Measurements from ENCODE around the gene TRAF7. TPM values are rescaled to one million over a fixed set of nuclear protein-coding genes. Genes with fewer than 3 reads are reported as not detected.

Gene TRAF7
- total RNA-seq, 4 donors from 2014 or later, result 19.1 to 45.0 (median 31.1) TPM

DNA sequence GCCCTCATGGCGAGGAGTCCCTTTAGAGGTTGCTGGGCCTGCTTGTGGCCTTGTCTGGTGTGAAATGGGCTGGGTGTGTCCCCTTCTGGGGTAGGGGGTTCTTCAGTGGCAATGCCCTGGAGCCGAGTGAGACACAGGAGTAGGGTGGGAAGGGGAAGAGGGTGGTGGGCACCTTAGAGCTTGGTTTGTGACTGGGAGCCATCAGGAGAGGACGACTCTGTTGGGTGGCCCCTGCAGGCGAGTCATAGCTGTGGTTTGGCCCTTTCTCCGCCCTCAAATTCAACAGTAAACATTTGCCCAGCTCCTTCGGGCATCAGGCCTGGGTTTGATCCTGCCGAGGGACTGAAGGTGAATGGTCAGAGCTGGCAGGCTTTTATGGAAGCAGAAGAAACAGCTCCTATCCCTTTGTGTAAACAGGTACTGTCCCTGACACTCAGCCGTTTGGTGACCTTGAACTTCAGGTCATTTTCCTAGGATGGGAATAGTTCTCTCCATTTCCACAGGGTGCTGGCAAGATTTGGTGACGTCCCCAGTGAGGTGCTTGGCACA lies 70.7 kb downstream of the TRAF7 start:
- TF ChIP-seq, protein P1, sequence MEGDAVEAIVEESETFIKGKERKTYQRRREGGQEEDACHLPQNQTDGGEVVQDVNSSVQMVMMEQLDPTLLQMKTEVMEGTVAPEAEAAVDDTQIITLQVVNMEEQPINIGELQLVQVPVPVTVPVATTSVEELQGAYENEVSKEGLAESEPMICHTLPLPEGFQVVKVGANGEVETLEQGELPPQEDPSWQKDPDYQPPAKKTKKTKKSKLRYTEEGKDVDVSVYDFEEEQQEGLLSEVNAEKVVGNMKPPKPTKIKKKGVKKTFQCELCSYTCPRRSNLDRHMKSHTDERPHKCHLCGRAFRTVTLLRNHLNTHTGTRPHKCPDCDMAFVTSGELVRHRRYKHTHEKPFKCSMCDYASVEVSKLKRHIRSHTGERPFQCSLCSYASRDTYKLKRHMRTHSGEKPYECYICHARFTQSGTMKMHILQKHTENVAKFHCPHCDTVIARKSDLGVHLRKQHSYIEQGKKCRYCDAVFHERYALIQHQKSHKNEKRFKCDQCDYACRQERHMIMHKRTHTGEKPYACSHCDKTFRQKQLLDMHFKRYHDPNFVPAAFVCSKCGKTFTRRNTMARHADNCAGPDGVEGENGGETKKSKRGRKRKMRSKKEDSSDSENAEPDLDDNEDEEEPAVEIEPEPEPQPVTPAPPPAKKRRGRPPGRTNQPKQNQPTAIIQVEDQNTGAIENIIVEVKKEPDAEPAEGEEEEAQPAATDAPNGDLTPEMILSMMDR (IDR thresholded peaks at IDR 0.05; ENCODE audit: low read depth), result no peak

- TF ChIP-seq, protein P1 (IDR thresholded peaks at IDR 0.05; ENCODE audit: low read depth), result no peak
Measured at GRCh38 chr16:2226918-2227317, 71.3 kb downstream of the TRAF7 start.

Small RNA genes within 50 kb of the gene (small RNA-seq; reads per million reads assigned to genes)
- gene MIR3180-5, result not detected
- not detected for gene MIR4516
- gene RF00019, result 0.49 reads per million
- gene SNORD60, result not detected

Other genes starting within 250 kb of the TRAF7 start
- not detected for gene HS3ST6, start 237.4 kb upstream of the TRAF7 start, total RNA-seq
- gene MSRB1, start 212.6 kb upstream of the TRAF7 start, total RNA-seq, result 10 to 100 TPM; 11.2 to 30.0 (median 18.1) TPM
- not detected for gene RPL3L, start 201.1 kb upstream of the TRAF7 start, total RNA-seq
- 100 to 1,000 TPM; 120 to 198 (median 186) TPM for gene NDUFB10, start 196.2 kb upstream of the TRAF7 start, total RNA-seq
- 1,000 to 10,000 TPM; 1,492 to 1,850 (median 1,797) TPM for gene RPS2, start 191.0 kb upstream of the TRAF7 start, total RNA-seq
- not detected for gene RNF151, start 188.9 kb upstream of the TRAF7 start, total RNA-seq
- gene TBL3, start 183.7 kb upstream of the TRAF7 start, total RNA-seq, result 10 to 100 TPM; 20.9 to 30.6 (median 26.6) TPM
- not detected for gene NOXO1, start 174.3 kb upstream of the TRAF7 start, total RNA-seq
- gene GFER, start 171.6 kb upstream of the TRAF7 start, total RNA-seq, result 10 to 100 TPM in 3 of 4 donors, 1 to 10 TPM in 1; 9.1 to 17.4 (median 16.1) TPM
- not detected for gene SYNGR3, start 165.8 kb upstream of the TRAF7 start, total RNA-seq
- 10 to 100 TPM; 13.9 to 45.0 (median 15.0) TPM for gene ZNF598, start 146.0 kb upstream of the TRAF7 start, total RNA-seq
- gene NPW, start 136.0 kb upstream of the TRAF7 start, total RNA-seq, result not detected
- 100 to 1,000 TPM in 1 of 4 donors, 10 to 100 TPM in 3; 15.1 to 140 (median 48.9) TPM for gene NHERF2, start 128.9 kb upstream of the TRAF7 start, total RNA-seq
- gene NTHL1, start 107.9 kb upstream of the TRAF7 start, total RNA-seq, result 10 to 100 TPM in 2 of 4 donors, 1 to 10 TPM in 2; 6.5 to 21.7 (median 12.0) TPM
- 100 to 1,000 TPM in 1 of 4 donors, 10 to 100 TPM in 3; 31.1 to 110 (median 50.2) TPM for gene TSC2, start 107.8 kb upstream of the TRAF7 start, total RNA-seq
- 100 to 1,000 TPM in 2 of 4 donors, 10 to 100 TPM in 2; 40.1 to 318 (median 76.1) TPM for gene PKD1, start 19.9 kb upstream of the TRAF7 start, total RNA-seq
- gene RAB26, start 7.2 kb upstream of the TRAF7 start, total RNA-seq, result 1 to 10 TPM in 1 of 4 donors, not detected in 3; 3.0 TPM
- gene CASKIN1, start 40.8 kb downstream of the TRAF7 start, total RNA-seq, result not detected
- 10 to 100 TPM; 29.3 to 58.8 (median 38.0) TPM for gene MLST8, start 49.7 kb downstream of the TRAF7 start, total RNA-seq
- gene BRICD5, start 55.1 kb downstream of the TRAF7 start, total RNA-seq, result 1 to 10 TPM in 3 of 4 donors, under 1 TPM in 1; 0.66 to 6.0 (median 4.1) TPM
- 10 to 100 TPM in 3 of 4 donors, 1 to 10 TPM in 1; 7.7 to 21.1 (median 10.3) TPM for gene PGP, start 59.1 kb downstream of the TRAF7 start, total RNA-seq
- 10 to 100 TPM in 3 of 4 donors, 1 to 10 TPM in 1; 9.6 to 33.2 (median 16.8) TPM for gene E4F1, start 67.8 kb downstream of the TRAF7 start, total RNA-seq
- under 1 TPM in 2 of 4 donors, not detected in 2; 0.34 to 0.82 TPM for gene DNASE1L2, start 80.7 kb downstream of the TRAF7 start, total RNA-seq
- 10 to 100 TPM; 32.4 to 96.5 (median 49.8) TPM for gene ECI1, start 95.8 kb downstream of the TRAF7 start, total RNA-seq
- gene RNPS1, start 112.3 kb downstream of the TRAF7 start, total RNA-seq, result 100 to 1,000 TPM in 1 of 4 donors, 10 to 100 TPM in 3; 66.6 to 127 (median 75.3) TPM
- 10 to 100 TPM in 2 of 4 donors, 1 to 10 TPM in 2; 7.0 to 24.9 (median 9.5) TPM for gene ABCA3, start 184.9 kb downstream of the TRAF7 start, total RNA-seq

All from subcutaneous adipose tissue (tissue), 4 donors.